Upper lobe of left lung (tissue), 6 donors: ENCODE measurements around the gene MAG. TPM values are rescaled to one million over a fixed set of nuclear protein-coding genes. Genes with fewer than 3 reads are reported as not detected.

Experiments
- ATAC-seq, 2 donors: fragments of 200-7000 bp; cut with Tn5 transposase; one replicate each; pipeline ENCODE4 v1.9.1; 2022; ENCODE audit warnings: mild to moderate bottlenecking in 2 of 2, moderate library complexity in 2 of 2; ENCODE audit not compliant: low FRiP score in 2 of 2
- DNase-seq, 2 donors: peaks; one replicate each; pipeline ENCODE4 v3.0.0-alpha.2; 2019 to 2020
- H3K27ac ChIP-seq, 4 donors: fragments of 200-600 bp; sonication (generic); one replicate each; pipeline ENCODE4 v1.5.1; 2016 to 2019
- H3K27me3 ChIP-seq, 4 donors: fragments of 200-600 bp; sonication (generic); one replicate each; pipeline ENCODE4 v1.5.1; 2017 to 2019
- H3K36me3 ChIP-seq, 4 donors: fragments of 200-600 bp; sonication (generic); one replicate each; pipeline ENCODE4 v1.5.1; 2016 to 2019
- H3K4me1 ChIP-seq, 4 donors: fragments of 200-600 bp; sonication (generic); one replicate each; pipeline ENCODE4 v1.5.1; 2018 to 2019
- H3K4me3 ChIP-seq, 4 donors: fragments of 200-600 bp; sonication (generic); one replicate each; pipeline ENCODE4 v1.5.1; 2017 to 2019; ENCODE audit warnings: mild to moderate bottlenecking in 2 of 4, moderate library complexity in 1 of 4
- H3K9me3 ChIP-seq, 4 donors: fragments of 200-600 bp; sonication (generic); one replicate each; pipeline ENCODE4 v1.5.1; 2018 to 2019
- CTCF ChIP-seq, 6 experiments: fragments of 450-650 bp in 4 of 6; fragments of 200-600 bp in 2 of 6; sonication (generic) in 2 of 6; IDR thresholded peaks; one replicate each; pipeline ENCODE4 v1.5.1; 2016 to 2019; ENCODE audit warnings: antibody characterized with exemption in 6 of 6
- EP300 ChIP-seq, 4 donors: sonication (generic); formaldehyde crosslinking; IDR thresholded peaks; one replicate each; pipeline ENCODE4 v1.5.1; 2017; ENCODE audit warnings: antibody characterized with exemption in 4 of 4, control low read depth in 2 of 4
- POLR2A ChIP-seq, 4 donors: fragments of 450-650 bp; IDR thresholded peaks; one replicate each; pipeline ENCODE4 v1.5.1; 2016 to 2017; ENCODE audit warnings: antibody characterized with exemption in 4 of 4, mild to moderate bottlenecking in 2 of 4
- POLR2AphosphoS5 ChIP-seq, 2 donors: sonication (generic); formaldehyde crosslinking; IDR thresholded peaks; one replicate each; pipeline ENCODE4 v1.5.1; 2017; ENCODE audit warnings: antibody characterized with exemption in 2 of 2
- WGBS, 2 donors: methylation state at CpG; one replicate each; pipeline ENCODE4 v1.1.5; 2017 to 2018; 5-methylcytosine and 5-hydroxymethylcytosine counted together
- total RNA-seq, 6 donors: library from RNA; depleted of rRNA in 4 of 6; stranded (reverse); fragments of >200 nt in 4 of 6; gene quantifications; one replicate each; pipeline versions ENCODE4 v1.1.0 to v1.2.1, GENCODE V29; 2016 to 2021
- donor health status: DM: no; HTN: no; CAD: no; lungs with moderate emphysema.
- donor health status: DM: no; HTN: yes; CAD: no; lungs with severe emphysema.

The MAG gene
- total RNA-seq, 6 donors from 2014 or later: 0.51 to 6.2 (median 2.2) TPM; not detected in 2

DNA sequence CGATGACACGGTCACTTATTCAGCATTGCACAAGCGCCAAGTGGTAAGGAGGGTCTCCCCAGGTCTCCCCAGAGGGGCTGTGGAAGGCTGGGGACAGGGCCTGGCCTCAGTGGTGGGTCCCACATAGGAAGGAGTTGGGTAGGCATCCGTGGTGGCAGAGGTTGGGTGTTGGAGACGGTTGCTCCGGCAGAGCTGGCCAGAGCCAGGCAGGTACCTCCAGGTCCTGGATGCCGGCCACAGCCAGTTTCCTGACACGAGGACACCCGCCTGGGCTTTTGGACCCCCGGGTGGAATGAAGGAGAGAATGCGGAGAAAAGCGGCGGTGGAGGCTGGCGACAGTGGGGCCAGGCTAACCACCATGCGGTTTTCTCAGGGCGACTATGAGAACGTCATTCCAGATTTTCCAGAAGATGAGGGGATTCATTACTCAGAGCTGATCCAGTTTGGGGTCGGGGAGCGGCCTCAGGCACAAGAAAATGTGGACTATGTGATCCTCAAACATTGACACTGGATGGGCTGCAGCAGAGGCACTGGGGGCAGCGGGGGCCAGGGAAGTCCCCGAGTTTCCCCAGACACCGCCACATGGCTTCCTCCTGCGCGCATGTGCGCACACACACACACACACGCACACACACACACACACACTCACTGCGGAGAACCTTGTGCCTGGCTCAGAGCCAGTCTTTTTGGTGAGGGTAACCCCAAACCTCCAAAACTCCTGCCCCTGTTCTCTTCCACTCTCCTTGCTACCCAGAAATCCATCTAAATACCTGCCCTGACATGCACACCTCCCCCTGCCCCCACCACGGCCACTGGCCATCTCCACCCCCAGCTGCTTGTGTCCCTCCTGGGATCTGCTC is 54.5 kb downstream of the MAG start:
- Histone ChIP-seq H3K36me3 (no peaks in the 10 kb centered on the region), H3K4me1 (peaks cover 0 to 18% (median 11%) of the 10 kb centered on the region in 4 donors), H3K27me3 (no peaks in the 10 kb centered on the region), H3K4me3 (no peak overlapping the region), H3K27ac (peak overlapping the region in 2 of 4 donors; percentile 55 to 59), H3K9me3 (no peaks in the 10 kb centered on the region)
- TF ChIP-seq POLR2AphosphoS5 (IDR thresholded peaks at IDR 0.05): no peak
- TF ChIP-seq CTCF (IDR thresholded peaks at IDR 0.05): no peak
- TF ChIP-seq EP300 (IDR thresholded peaks at IDR 0.05): no peak
- no peak for TF ChIP-seq POLR2A (IDR thresholded peaks at IDR 0.05)
- 63 to 65% methylated on average over 25 to 28 of the region's 28 CpGs for WGBS, 2 donors
- peak in 1 of 2 donors; percentile 24 for DNase-seq
- ATAC-seq: no peak

DNA sequence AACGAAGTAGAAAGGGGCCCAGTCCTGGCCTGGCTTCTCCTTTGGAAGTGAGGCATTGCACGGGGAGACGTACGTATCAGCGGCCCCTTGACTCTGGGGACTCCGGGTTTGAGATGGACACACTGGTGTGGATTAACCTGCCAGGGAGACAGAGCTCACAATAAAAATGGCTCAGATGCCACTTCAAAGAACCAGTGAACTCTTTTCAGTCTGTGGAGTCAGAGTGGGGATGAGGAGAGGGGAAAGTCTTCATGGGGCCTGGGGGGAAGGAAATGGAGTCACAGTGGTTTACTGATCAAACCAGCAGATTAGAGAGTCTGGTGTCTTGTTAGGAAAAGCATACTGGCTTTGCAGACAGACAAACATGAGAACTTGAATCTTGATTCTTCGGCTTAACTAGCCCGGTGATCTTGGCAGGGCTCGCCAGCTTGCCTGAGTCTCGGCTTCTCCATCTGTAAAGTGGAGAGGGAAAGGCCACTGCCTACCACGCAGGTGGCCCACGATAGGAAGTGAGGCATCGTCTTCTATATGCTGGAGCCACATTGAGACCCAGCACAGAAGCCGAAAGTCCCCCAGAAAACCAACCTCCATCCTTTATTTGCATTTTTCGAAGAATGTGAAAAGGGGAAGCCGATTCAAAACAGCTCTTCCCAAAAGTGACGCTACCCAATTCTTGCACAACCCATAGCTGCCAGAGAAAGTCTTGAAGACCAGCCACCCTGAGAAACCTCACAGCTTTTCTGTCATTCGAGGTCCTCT is 55.4 kb downstream of the MAG start, which contains the start of gene FFAR1:
FFAR1 (plus strand) TSS at position 732 of the 759 bp plus-strand sequence. CDS start 3,650 bp downstream, outside the sequence.
- TF ChIP-seq POLR2A (IDR thresholded peaks at IDR 0.05): no peak
- TF ChIP-seq CTCF (IDR thresholded peaks at IDR 0.05): no peak
- TF ChIP-seq POLR2AphosphoS5 (IDR thresholded peaks at IDR 0.05): no peak
- no peak for TF ChIP-seq EP300 (IDR thresholded peaks at IDR 0.05)
- peak in 1 of 2 donors; percentile 48 for DNase-seq
- WGBS, 2 donors: 46 to 54% methylated on average over 18 of the region's 18 CpGs
- peak within 1 kb of the TSS; percentile 55 to 63 (median 60) for H3K27ac ChIP-seq
- no peaks in the 10 kb centered on the region for H3K27me3 ChIP-seq
- no peak within 1 kb of the TSS for H3K4me3 ChIP-seq
- peak in 1 of 2 donors; percentile 44 for ATAC-seq
- peaks cover 0 to 18% (median 11%) of the 10 kb centered on the region in 4 donors for H3K4me1 ChIP-seq
- no peaks in the 10 kb centered on the region for H3K36me3 ChIP-seq
- H3K9me3 ChIP-seq: no peaks in the 10 kb centered on the region

- Histone ChIP-seq H3K9me3 (no peaks in the 10 kb centered on the region), H3K4me1 (peaks cover 1 to 24% (median 12%) of the 10 kb centered on the region in 4 donors), H3K36me3 (no peaks in the 10 kb centered on the region), H3K27ac (peak overlapping the region; percentile 55 to 63 (median 60)), H3K27me3 (no peaks in the 10 kb centered on the region), H3K4me3 (no peak overlapping the region)
- DNase-seq (no peak), ATAC-seq (no peak)
- 73 to 76% methylated on average over 7 of the region's 7 CpGs for WGBS, 2 donors
- TF ChIP-seq EP300 (IDR thresholded peaks at IDR 0.05) (no peak), POLR2A (IDR thresholded peaks at IDR 0.05) (no peak), CTCF (IDR thresholded peaks at IDR 0.05) (no peak), POLR2AphosphoS5 (IDR thresholded peaks at IDR 0.05) (no peak)
These were observed 56.0 kb downstream of the MAG start for GRCh38 chr19:35347930-35348298.

DNA sequence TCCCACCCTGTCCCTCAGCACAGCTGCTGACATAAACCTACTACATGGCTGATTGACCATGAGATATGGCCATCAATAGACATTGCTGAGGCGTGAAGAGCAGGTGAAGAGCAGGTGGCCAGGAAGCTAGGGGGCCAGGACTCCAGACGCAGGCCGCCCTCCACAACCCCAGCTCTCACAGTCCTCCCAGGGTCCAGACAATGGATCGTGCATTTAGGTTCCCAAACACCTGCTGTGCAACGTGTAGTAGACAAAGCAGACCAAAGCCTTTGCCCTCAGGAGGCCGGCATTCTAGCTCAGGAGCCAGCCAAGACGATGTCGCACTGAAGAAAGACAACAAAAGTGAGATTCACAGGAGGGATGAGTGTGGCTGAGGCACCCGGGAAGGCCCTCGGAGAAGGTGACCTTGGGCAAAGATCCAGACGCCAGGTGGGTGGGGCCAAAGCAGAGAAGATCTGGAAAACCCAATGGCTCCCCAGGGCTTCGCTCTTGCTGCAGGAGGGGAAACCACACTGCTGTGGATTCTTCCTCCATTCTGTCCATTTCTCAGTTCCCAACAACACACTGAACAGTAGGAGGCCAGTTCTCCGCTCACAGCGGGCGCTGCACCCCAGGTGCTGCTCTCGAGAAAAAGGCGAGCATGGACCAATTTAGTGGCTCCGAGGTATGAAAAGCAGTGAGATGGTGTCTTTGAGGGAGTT is 57.1 kb downstream of the MAG start:
- TF ChIP-seq POLR2AphosphoS5 (IDR thresholded peaks at IDR 0.05): no peak
- TF ChIP-seq POLR2A (IDR thresholded peaks at IDR 0.05): no peak
- no peak for TF ChIP-seq EP300 (IDR thresholded peaks at IDR 0.05)
- TF ChIP-seq CTCF (IDR thresholded peaks at IDR 0.05): no peak
- WGBS, 2 donors: 87 to 93% methylated on average over 17 to 18 of the region's 18 CpGs
- no peaks in the 10 kb centered on the region for H3K9me3 ChIP-seq
- no peak overlapping the region for H3K27ac ChIP-seq
- H3K36me3 ChIP-seq: no peaks in the 10 kb centered on the region
- peaks cover 3 to 26% (median 12%) of the 10 kb centered on the region in 4 donors for H3K4me1 ChIP-seq
- no peak overlapping the region for H3K4me3 ChIP-seq
- DNase-seq (peak in 1 of 2 donors; percentile 16), ATAC-seq (no peak)
- no peaks in the 10 kb centered on the region for H3K27me3 ChIP-seq
